ENCODE results near the gene WT1.

DNA sequence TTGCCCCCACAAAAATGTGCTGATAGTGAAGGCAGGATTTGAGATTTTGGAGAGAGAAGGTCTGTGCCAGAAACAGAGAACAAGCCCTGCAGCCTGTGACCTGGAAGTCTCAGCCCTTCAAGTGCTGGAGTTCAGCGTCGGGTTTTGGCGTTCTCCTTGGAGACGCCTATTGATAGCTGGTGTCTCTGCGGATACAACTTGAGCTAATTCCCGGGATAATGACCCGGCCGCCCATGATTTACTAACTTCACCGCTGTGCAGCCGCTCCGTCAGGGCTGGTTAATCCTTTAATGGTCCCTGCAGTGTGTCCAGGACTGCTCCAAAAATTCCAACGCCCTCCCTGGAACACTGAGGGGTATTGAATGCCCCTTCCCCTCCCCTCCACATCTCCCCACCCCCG is 76.6 kb downstream of the WT1 start:
- TF ChIP-seq, protein P1, sequence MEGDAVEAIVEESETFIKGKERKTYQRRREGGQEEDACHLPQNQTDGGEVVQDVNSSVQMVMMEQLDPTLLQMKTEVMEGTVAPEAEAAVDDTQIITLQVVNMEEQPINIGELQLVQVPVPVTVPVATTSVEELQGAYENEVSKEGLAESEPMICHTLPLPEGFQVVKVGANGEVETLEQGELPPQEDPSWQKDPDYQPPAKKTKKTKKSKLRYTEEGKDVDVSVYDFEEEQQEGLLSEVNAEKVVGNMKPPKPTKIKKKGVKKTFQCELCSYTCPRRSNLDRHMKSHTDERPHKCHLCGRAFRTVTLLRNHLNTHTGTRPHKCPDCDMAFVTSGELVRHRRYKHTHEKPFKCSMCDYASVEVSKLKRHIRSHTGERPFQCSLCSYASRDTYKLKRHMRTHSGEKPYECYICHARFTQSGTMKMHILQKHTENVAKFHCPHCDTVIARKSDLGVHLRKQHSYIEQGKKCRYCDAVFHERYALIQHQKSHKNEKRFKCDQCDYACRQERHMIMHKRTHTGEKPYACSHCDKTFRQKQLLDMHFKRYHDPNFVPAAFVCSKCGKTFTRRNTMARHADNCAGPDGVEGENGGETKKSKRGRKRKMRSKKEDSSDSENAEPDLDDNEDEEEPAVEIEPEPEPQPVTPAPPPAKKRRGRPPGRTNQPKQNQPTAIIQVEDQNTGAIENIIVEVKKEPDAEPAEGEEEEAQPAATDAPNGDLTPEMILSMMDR (IDR thresholded peaks at IDR 0.05; ENCODE audit: low read depth, low read length) = no peak
- no peak for TF ChIP-seq EZH2phosphoT487 (IDR thresholded peaks at IDR 0.05; ENCODE audit: low read depth)

All from OCI-LY3 (cell line).